ENCODE data around the gene TTYH3.
"Not testable (repeated sequence)": the region's sequence is repeated elsewhere in the genome, so short reads cannot be mapped to it uniquely, and the experiment has no call there.

TTYH3 gene

DNA sequence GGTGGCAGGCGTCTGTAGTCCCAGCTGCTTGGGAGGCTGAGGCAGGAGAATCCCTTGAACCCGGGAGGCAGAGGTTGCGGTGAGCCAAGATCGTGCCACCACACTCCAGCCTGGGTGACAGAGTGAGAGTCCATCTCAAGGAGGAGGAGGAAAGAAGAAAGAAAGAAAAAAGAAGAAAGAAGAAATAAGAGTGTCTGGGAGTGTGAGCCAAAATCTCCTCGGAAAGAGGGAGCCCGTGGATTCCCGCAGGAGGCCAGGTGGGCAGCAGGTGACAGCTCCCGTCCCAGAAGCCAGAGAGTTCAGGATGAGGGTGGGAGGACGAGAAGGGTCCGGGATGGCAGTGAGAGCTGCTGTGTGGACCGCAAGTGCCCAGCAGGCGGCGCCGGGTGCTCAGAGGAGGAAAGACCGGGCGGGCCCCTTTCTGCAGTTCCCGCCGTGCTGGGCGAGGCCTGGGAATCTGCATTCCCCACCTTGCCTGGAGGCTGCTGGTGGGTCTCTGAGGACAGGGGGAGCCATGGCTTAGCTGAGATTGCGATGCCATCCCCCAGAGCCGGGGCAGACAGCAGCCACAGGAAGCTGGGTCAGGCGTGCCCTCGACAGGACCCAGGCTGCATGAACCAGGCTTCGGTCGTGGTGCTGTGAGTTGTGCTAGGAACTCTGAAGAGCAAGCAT lies 39.1 kb downstream of the TTYH3 start (continued):
- TF ChIP-seq SP3 (tag by site-specific recombination; IDR thresholded peaks at IDR 0.05) (no peak), OSR2 (tag by site-specific recombination; IDR thresholded peaks at IDR 0.05) (no peak), ZNF747 (tag by site-specific recombination; IDR thresholded peaks at IDR 0.05) (no peak), ZNF596 (tag by site-specific recombination; IDR thresholded peaks at IDR 0.05) (no peak), ZNF664 (tag by site-specific recombination; IDR thresholded peaks at IDR 0.05) (no peak), ZNF529 (tag by site-specific recombination; IDR thresholded peaks at IDR 0.05; ENCODE audit: insufficient replicate concordance) (no peak), ZNF560 (tag by site-specific recombination; IDR thresholded peaks at IDR 0.05; ENCODE audit: borderline replicate concordance) (no peak), ZNF423 (tag by site-specific recombination; IDR thresholded peaks at IDR 0.05) (no peak), REPIN1 (tag by site-specific recombination; IDR thresholded peaks at IDR 0.05; ENCODE audit: low read depth) (no peak), ZNF394 (tag by site-specific recombination; IDR thresholded peaks at IDR 0.05; ENCODE audit: borderline replicate concordance) (no peak; the same call in 1 of the 2 replicates), KLF16 (tag by site-specific recombination; IDR thresholded peaks at IDR 0.05) (0 out of 2 replicates have a peak, but pooled peaks have one; percentile 36), ZNF175 (tag by site-specific recombination; IDR thresholded peaks at IDR 0.05) (no peak), CTCF (tag by site-specific recombination; IDR thresholded peaks at IDR 0.05) (peak; percentile 64), ZNF214 (tag by site-specific recombination; IDR thresholded peaks at IDR 0.05; ENCODE audit: borderline replicate concordance) (no peak), ZNF292 (tag by site-specific recombination; IDR thresholded peaks at IDR 0.05; ENCODE audit: borderline replicate concordance, low read depth) (no peak), KLF1 (tag by site-specific recombination; IDR thresholded peaks at IDR 0.05) (peak; percentile 34; the same call in 1 of the 2 replicates), ZNF248 (tag by site-specific recombination; IDR thresholded peaks at IDR 0.05) (no peak), ZNF16 (tag by site-specific recombination; IDR thresholded peaks at IDR 0.05; ENCODE audit: low read depth) (no peak), ZNF548 (tag by site-specific recombination; IDR thresholded peaks at IDR 0.05) (no peak)
- TF ChIP-seq, protein P1, sequence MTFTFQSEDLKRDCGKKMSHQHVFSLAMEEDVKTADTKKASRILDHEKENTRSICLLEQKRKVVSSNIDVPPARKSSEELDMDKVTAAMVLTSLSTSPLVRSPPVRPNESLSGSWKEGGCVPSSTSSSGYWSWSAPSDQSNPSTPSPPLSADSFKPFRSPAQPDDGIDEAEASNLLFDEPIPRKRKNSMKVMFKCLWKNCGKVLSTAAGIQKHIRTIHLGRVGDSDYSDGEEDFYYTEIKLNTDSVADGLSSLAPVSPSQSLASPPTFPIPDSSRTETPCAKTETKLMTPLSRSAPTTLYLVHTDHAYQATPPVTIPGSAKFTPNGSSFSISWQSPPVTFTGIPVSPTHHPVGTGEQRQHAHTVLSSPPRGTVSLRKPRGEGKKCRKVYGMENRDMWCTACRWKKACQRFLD (tag by site-specific recombination; IDR thresholded peaks at IDR 0.05): no peak

- H3K4me3 ChIP-seq (ENCODE audit: low read depth, low read length); H3K27ac ChIP-seq (ENCODE audit: extremely low read depth, low read depth, low read length); POLR2A ChIA-PET; H3K9me3 ChIP-seq (ENCODE audit: control insufficient read depth, insufficient read depth, low read depth, low read length); H3K36me3 ChIP-seq (ENCODE audit: control insufficient read depth in 2 of 2, insufficient read depth in 1 of 2, low read length in 2 of 2); H3K4me1 ChIP-seq (ENCODE audit: control insufficient read depth, insufficient read depth, low read length): not testable (repeated sequence)
- CTCF ChIA-PET: interaction anchor here (0.7 to 1.0 kb wide), 3 partner anchors 37 to 189 kb away, joined by 3 to 4 read pairs (median 3); no protein-coding TSS in a partner anchor
- peak; percentile 23; the same call in 1 of the 2 replicates for TF ChIP-seq EGR2 (tag by site-specific recombination; IDR thresholded peaks at IDR 0.05; ENCODE audit: low read depth)
- peak; percentile 39 for TF ChIP-seq ZFHX2 (tag by site-specific recombination; conservative IDR thresholded peaks at IDR 0.05)
These were observed 41.4 kb downstream of the TTYH3 start for GRCh38 chr7:2673214-2673613.

GRCh38 chr7:2673934-2674333 lies 42.1 kb downstream of the TTYH3 start:
- H3K9me3 ChIP-seq (ENCODE audit: control insufficient read depth, insufficient read depth, low read depth, low read length): no peaks in the 10 kb centered on the region
- no peak overlapping the region for H3K4me3 ChIP-seq (ENCODE audit: low read depth, low read length)
- CTCF ChIA-PET: interaction anchor here (0.6 kb wide), 1 partner anchor 36 kb away, joined by 3 read pairs; no protein-coding TSS in a partner anchor
- TF ChIP-seq, protein P2, sequence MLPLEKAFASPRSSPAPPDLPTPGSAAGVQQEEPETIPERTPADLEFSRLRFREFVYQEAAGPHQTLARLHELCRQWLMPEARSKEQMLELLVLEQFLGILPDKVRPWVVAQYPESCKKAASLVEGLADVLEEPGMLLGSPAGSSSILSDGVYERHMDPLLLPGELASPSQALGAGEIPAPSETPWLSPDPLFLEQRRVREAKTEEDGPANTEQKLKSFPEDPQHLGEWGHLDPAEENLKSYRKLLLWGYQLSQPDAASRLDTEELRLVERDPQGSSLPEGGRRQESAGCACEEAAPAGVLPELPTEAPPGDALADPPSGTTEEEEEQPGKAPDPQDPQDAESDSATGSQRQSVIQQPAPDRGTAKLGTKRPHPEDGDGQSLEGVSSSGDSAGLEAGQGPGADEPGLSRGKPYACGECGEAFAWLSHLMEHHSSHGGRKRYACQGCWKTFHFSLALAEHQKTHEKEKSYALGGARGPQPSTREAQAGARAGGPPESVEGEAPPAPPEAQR (tag by site-specific recombination; IDR thresholded peaks at IDR 0.05): no peak
- no peak for TF ChIP-seq ZBTB48 (tag by site-specific recombination; IDR thresholded peaks at IDR 0.05)
- no peak for TF ChIP-seq ZNF776 (tag by site-specific recombination; IDR thresholded peaks at IDR 0.05; ENCODE audit: borderline replicate concordance)
- TF ChIP-seq ZNF621 (tag by site-specific recombination; IDR thresholded peaks at IDR 0.05): no peak
- TF ChIP-seq ZNF529 (tag by site-specific recombination; IDR thresholded peaks at IDR 0.05; ENCODE audit: insufficient replicate concordance): no peak
- TF ChIP-seq ZNF404 (tag by site-specific recombination; IDR thresholded peaks at IDR 0.05): no peak
- no peak for TF ChIP-seq ZNF544 (tag by site-specific recombination; IDR thresholded peaks at IDR 0.05)
- TF ChIP-seq SP7 (tag by site-specific recombination; IDR thresholded peaks at IDR 0.05): no peak
- TF ChIP-seq ZNF37A (tag by site-specific recombination; IDR thresholded peaks at IDR 0.05): no peak
- no peak for TF ChIP-seq ZNF133 (tag by site-specific recombination; IDR thresholded peaks at IDR 0.05)
- no peaks in the 10 kb centered on the region for H3K36me3 ChIP-seq (ENCODE audit: control insufficient read depth in 2 of 2, insufficient read depth in 1 of 2, low read length in 2 of 2)
- no peaks in the 10 kb centered on the region for H3K4me1 ChIP-seq (ENCODE audit: control insufficient read depth, insufficient read depth, low read length)
- no peak overlapping the region for H3K27ac ChIP-seq (ENCODE audit: extremely low read depth, low read depth, low read length)
- POLR2A ChIA-PET: no interaction called here

Measured in HEK293 (cell line).